Right atrium auricular region (tissue), 2 donors: ENCODE results near the gene EFTUD2. TPM values are rescaled to one million over a fixed set of nuclear protein-coding genes. Genes with fewer than 3 reads are reported as not detected.

Source experiments
- DNase-seq: peaks from one replicate; pipeline ENCODE4 v3.0.0-alpha.2; 2019; ENCODE audit warnings: low spot score
- H3K27ac ChIP-seq, 2 donors: fragments of 200-600 bp; sonication (generic); 1 replicate in 1 of 2; 2 replicates in 1 of 2; pipeline ENCODE4 v1.5.1; 2016 to 2019
- H3K27me3 ChIP-seq, 2 donors: fragments of 200-600 bp; sonication (generic); one replicate each; pipeline versions ENCODE4 v1.5.1 to v1.6.0; 2017 to 2019
- H3K36me3 ChIP-seq: fragments of 200-600 bp; sonication (generic); one replicate; pipeline ENCODE4 v1.5.1; 2016
- H3K4me1 ChIP-seq, 2 donors: fragments of 200-600 bp; sonication (generic); one replicate each; pipeline versions ENCODE4 v1.5.1 to v1.6.0; 2017 to 2019
- H3K4me3 ChIP-seq, 2 donors: fragments of 200-600 bp; sonication (generic); 1 replicate in 1 of 2; 2 replicates in 1 of 2; pipeline ENCODE4 v1.5.1; 2017 to 2019; ENCODE audit warnings: mild to moderate bottlenecking in 1 of 2, moderate library complexity in 1 of 2
- H3K9me3 ChIP-seq, 2 donors: fragments of 200-600 bp; sonication (generic); one replicate each; pipeline ENCODE4 v1.5.1; 2019
- CTCF ChIP-seq, 2 donors: fragments of 200-600 bp; sonication (generic); IDR thresholded peaks; one replicate each; pipeline ENCODE4 v1.5.1; 2019; ENCODE audit warnings: antibody characterized with exemption in 2 of 2
- total RNA-seq, 2 donors: library from RNA; depleted of rRNA; stranded (reverse); fragments of >200 nt; gene quantifications; one replicate each; pipeline ENCODE4 v1.1.0, GENCODE V29; 2016

Gene EFTUD2
- total RNA-seq, 2 donors from 2014 or later, result 36.8 to 36.9 TPM

DNA sequence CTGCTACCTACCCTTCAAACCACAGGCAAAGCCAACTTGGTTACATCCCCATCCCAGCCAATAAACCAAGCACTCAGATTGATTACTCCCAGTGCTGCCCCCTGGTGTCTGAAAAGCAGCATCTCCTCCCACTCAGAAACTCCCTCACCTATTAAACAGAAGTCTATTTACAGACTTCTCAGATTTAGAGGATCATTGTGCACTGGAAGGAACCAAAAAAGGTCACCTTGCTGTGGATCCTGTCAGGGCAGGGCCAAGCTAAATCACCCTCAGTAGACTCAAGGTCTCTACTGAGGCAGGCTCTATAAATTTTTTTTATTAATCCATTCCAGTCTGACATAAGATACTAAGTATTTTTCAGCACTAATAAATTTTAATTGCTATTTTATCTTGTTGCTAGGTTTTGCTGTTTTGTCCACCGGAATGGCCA, 34.0 kb downstream of the EFTUD2 start:
- Histone ChIP-seq H3K36me3 (peaks cover 73% of the 10 kb centered on the region), H3K4me1 (peaks cover 0 to 12% of the 10 kb centered on the region in 2 donors), H3K9me3 (no peaks in the 10 kb centered on the region), H3K27me3 (no peaks in the 10 kb centered on the region), H3K4me3 (no peak overlapping the region), H3K27ac (peak overlapping the region in 1 of 2 donors; percentile 17)
- TF ChIP-seq CTCF (IDR thresholded peaks at IDR 0.05), result peak; percentile 84 to 93
- DNase-seq, result peak; percentile 70

DNA sequence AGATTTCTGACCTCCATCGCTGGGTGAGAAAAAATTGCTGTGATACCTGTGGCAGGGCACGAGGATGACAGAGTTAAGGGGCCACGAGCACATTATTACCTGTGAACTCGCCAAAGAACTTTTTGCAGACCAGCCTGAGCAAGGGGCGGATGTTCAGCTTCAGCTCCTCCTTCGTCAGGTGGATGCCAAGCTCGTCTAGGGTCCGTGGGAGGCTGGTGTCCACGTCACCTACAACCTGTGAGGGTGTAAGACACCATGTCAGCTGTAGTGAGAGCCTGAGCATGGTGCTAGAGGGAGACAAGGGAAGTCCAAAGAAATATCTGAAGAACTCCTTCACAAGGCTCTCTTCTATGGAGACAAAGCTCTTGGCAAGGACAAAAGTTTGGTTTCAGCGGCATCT, 34.4 kb downstream of the EFTUD2 start:
- no peaks in the 10 kb centered on the region for H3K27me3 ChIP-seq
- H3K27ac ChIP-seq, result no peak overlapping the region
- peaks cover 73% of the 10 kb centered on the region for H3K36me3 ChIP-seq
- peaks cover 0 to 12% of the 10 kb centered on the region in 2 donors for H3K4me1 ChIP-seq
- no peak for DNase-seq
- TF ChIP-seq CTCF (IDR thresholded peaks at IDR 0.05), result no peak
- no peaks in the 10 kb centered on the region for H3K9me3 ChIP-seq
- H3K4me3 ChIP-seq, result no peak overlapping the region

- no peaks in the 10 kb centered on the region for H3K9me3 ChIP-seq
- no peak overlapping the region for H3K4me3 ChIP-seq
- no peak for DNase-seq
- no peak for TF ChIP-seq CTCF (IDR thresholded peaks at IDR 0.05)
- peaks cover 75% of the 10 kb centered on the region for H3K36me3 ChIP-seq
- peaks cover 0 to 11% of the 10 kb centered on the region in 2 donors for H3K4me1 ChIP-seq
- no peak overlapping the region for H3K27ac ChIP-seq
- no peaks in the 10 kb centered on the region for H3K27me3 ChIP-seq
These were observed 36.0 kb downstream of the EFTUD2 start for GRCh38 chr17:44863061-44863918.

GRCh38 chr17:44862278-44862914, 36.8 kb downstream of the EFTUD2 start:
- Histone ChIP-seq H3K4me3 (no peak overlapping the region), H3K36me3 (peaks cover 74% of the 10 kb centered on the region), H3K4me1 (peaks cover 0 to 2% of the 10 kb centered on the region in 2 donors), H3K27ac (no peak overlapping the region), H3K27me3 (no peaks in the 10 kb centered on the region), H3K9me3 (no peaks in the 10 kb centered on the region)
- no peak for DNase-seq
- TF ChIP-seq CTCF (IDR thresholded peaks at IDR 0.05), result no peak

GRCh38 chr17:44859701-44860100, 39.5 kb downstream of the EFTUD2 start:
- TF ChIP-seq CTCF (IDR thresholded peaks at IDR 0.05), result no peak
- H3K36me3 ChIP-seq, result peaks cover 94% of the 10 kb centered on the region

More at GRCh38 chr17:44859701-44860100, 39.5 kb downstream of the EFTUD2 start:
- H3K4me3 ChIP-seq, result no peak overlapping the region
- H3K4me1 ChIP-seq, result no peaks in the 10 kb centered on the region
- H3K27ac ChIP-seq, result no peak overlapping the region
- no peak for DNase-seq
- H3K27me3 ChIP-seq, result no peaks in the 10 kb centered on the region
- no peaks in the 10 kb centered on the region for H3K9me3 ChIP-seq
